Tibial nerve (tissue), 3 donors: ENCODE measurements around the gene DUOXA2.

Experiments
- CTCF ChIP-seq, 5 experiments: fragments of 200-600 bp in 3 of 5; fragments of 450-650 bp in 2 of 5; sonication (generic) in 3 of 5; IDR thresholded peaks; one replicate each; pipeline ENCODE4 v1.5.1; 2016 to 2019; ENCODE audit warnings: antibody characterized with exemption in 5 of 5, mild to moderate bottlenecking in 3 of 5, moderate library complexity in 2 of 5
- POLR2A ChIP-seq, 2 donors: fragments of 450-650 bp; IDR thresholded peaks; one replicate each; pipeline ENCODE4 v1.6.1; 2017; ENCODE audit warnings: antibody characterized with exemption in 2 of 2, mild to moderate bottlenecking in 2 of 2, moderate library complexity in 2 of 2

DNA sequence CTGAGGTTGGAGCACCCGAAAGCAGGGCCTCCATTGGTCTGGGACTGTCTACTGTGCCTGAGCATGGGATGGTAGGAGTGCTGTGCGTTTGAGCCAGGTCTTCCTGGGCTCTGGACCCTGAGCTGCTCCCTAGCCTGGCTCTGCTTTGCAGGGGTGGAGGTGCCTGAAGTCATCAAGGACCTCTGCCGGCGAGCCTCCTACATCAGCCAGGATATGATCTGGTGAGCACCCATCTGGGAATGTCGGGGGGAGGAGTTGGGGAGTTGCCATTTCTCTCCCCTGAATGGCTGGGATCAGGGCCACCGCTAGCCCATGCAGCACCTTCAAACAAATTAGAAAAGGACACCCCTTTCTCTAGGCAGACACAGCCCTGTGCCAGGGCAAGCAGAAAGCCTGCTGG, 36.4 kb downstream of the DUOXA2 start:
- TF ChIP-seq POLR2A (IDR thresholded peaks at IDR 0.05) = no peak
- no peak for TF ChIP-seq CTCF (IDR thresholded peaks at IDR 0.05)
